Stimulated activated CD8-positive, alpha-beta memory T cell treated with anti-CD3 and anti-CD28 coated beads, Interleukin-12 subunit alpha, Interleukin-12 subunit beta, amount 100 ng/mL, for 1 hour (primary cell): Measurements from ENCODE around the gene ISG20.

ENCODE experiments used
- DNase-seq: peaks from one replicate; pipeline ENCODE4 v3.0.0-alpha.2; 2020; ENCODE audit warnings: low read depth

The ISG20 gene

DNA sequence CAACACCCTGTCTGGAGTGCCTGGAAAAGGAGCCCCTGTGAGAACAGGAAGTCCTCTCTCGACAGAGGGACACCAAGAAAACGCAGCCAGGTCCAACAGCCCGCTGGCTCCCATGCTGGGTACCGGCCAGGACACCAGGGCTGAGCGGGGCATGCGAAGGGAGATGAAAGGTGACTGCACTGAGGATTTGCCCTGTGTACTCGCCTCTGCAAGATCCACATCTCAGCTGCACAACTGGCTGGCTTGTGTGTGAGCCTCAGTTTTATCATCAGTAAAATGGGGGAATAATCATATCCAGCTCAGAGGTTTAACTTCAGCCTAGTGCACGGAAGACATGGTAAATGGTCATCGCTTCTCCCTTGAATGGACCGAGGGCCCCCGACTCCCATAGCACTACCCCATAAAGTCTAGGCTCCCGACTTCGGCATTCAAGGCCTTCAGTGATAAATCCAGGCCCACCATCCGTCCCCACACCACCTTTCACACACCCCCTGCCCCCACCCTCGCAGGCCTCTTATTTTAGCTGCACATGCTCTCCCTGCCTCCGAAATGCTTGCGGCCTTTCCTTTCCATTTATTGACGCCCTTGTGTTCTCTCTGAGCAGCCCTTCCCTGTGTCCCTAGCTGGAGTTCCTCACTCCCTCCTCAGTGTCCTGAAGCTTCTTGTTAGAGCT, 15.8 kb downstream of the ISG20 start:
- no peak for DNase-seq

GRCh38 chr15:88655103-88655553, 16.3 kb downstream of the ISG20 start:
- no peak for DNase-seq

- DNase-seq: no peak
These were observed 17.1 kb downstream of the ISG20 start for GRCh38 chr15:88655800-88656488.

DNA sequence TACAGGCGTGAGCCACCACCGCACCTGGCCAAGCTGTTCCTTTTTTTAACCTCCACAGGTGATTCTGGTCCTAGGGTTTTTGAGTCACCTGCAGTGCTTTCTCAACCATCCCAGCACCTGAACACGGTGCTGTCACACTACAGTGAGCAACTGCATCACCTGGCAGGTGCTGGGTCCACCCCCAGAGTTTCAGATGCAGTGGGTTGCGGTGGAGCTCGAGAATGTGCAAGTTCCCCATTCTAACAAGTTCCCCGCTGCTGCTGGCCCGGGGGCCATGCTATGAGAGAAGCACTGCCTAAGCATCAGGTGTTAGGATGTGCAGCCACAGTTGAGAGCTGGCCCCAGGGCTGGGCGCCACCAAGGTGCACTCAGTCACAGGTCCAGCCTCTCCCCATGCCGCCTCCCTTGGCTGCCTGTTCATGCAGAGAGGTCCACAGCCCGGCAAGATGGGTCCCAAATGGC, 18.0 kb downstream of the ISG20 start:
- no peak for DNase-seq

DNA sequence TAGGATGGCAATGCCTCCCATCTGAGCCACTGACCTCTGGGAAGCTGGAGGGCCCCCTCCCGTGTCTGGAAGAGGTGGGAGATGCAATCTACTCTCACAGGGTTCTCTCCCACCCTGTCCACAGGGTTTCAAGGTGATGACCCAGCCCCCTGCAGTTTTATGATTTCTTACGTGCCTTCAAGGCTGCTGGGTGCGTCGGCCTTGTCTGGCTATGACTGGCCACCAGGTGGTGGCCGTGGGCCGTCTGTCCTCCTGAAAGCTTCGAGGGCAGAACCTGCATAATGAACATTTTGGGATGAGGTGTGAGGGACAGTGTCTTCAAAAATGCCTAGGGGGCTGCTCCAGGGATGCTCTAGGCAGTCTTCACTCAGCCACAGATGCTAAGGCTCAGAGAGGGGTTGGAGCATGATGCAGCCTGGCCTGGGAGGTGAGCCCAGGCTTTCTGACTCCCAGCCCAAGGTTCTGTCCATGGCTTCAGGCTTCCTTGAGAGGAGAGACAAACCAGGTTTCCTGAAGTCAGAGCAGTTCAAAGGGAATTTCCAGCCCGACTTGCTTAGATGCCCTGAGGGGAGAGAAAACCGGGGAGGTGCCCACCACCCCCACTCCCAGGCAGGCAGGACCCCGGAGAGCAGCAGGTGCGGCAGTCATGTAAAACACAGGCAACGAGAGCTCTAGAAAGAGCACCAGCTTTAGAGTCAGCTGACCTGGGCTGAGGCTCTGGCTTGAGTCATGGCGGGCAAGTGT, 18.7 kb downstream of the ISG20 start:
- no peak for DNase-seq

DNA sequence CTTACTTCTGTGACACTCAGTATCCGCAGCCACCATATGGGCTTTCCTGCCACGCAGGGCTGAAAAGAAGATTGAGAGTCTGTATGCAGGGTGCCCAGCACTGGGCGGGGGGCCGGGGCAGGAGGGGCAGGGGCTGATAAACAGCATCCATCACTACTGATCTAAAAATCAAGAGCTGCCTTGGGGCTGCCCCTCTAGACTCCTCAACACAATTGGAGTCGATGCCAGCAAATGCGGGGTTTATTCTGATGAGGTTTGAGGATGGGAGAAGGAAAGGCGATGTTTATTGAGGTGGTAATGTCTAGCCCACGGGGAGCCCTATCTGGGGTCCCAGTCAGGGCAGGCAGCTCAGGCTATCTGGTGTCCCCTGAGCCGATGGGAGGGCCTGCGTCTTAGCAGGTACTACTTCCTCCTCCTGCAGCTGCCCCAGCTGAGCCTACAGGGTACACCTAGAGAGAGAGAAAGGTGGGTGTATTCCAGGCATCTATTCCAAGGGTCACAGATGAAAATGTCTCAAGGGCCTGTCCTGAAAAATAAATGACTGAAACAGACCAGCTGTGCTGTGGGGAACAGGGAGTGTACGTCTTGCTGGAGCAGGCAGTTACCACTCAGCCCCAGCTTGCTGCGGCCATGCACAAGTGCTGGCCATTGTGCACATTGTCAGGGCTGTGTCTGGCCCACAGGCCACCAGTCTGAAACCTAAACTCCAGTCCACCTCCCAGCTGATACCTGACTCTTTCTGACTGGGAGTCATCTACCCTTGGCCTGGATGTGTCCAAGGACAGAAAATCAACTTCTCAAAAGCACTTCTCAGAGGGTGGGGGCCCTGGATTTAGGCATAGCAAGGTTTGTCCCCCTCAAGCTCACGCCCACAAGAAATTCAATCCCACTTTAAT, 19.5 kb downstream of the ISG20 start:
- DNase-seq: no peak

GRCh38 chr15:88658972-88659931, 20.4 kb downstream of the ISG20 start:
- no peak for DNase-seq

- no peak for DNase-seq
These were observed 22.4 kb downstream of the ISG20 start for GRCh38 chr15:88661041-88661700.

GRCh38 chr15:88661761-88662556, 23.1 kb downstream of the ISG20 start:
- DNase-seq: no peak

DNA sequence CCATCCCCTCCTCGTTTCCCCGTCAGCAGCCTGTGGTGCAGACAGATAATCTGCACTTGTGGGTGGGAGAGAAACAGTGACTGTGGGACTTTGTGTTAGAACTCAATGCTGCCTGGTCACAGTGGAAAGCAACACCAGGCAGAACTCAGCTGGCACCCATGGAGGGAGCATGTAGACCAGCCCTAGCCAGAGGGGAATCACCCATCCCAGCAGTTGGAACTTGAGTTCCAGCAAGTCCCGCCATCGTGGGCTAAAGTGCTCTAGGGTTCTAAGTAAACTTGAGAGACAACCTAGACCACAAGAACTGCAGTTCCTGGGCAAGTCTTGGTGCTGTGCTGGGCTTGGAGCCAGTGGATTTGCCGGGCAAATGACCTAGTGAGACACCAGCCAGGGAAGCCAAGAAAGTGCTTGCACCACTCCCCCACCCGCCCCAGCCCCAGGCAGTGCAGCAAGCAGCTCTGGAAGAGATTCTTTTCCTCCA, 24.4 kb downstream of the ISG20 start:
- DNase-seq: no peak

- DNase-seq: peak; percentile 27
These were observed 25.4 kb downstream of the ISG20 start for GRCh38 chr15:88664151-88664778.

DNA sequence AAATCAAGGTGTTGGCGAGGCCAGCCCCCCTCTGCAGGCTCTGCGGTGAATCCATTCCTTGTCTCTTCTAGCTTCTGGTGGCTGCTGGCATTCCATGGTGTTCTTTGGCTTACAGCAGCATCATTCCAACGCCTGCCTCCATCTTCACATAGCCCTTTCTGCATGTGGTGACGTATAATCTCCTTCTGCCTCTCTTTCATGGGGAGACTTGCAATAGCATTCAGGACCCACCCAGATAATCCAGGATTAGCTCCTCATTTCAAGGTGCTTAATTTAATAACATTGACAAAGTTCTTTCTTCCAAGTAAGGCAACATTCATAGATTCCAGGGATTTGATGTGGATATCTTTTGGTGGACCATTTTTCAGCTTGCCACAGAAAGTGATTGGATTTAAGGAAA, 35.8 kb downstream of the ISG20 start:
- DNase-seq: no peak

DNA sequence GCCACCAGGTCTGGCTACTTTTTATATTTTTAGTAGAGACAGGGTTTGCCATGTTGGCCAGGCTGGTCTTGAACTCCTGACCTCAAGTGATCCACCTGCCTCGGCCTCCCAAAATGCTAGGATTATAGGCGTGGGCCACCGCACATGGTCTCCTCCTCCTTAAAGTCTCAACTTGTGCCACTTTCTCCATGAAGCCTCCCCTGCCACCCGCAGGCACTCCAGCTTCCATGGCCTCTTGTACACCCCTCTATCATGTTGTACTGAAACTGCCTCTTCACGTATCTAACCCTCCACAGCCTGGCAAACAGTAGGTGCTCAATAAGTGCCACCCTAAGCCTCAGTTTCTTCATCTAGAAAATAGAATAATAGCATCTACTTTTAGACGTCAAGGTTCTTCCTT, 39.9 kb downstream of the ISG20 start:
- no peak for DNase-seq

GRCh38 chr15:88680241-88681001, 41.6 kb downstream of the ISG20 start:
- DNase-seq: no peak

DNA sequence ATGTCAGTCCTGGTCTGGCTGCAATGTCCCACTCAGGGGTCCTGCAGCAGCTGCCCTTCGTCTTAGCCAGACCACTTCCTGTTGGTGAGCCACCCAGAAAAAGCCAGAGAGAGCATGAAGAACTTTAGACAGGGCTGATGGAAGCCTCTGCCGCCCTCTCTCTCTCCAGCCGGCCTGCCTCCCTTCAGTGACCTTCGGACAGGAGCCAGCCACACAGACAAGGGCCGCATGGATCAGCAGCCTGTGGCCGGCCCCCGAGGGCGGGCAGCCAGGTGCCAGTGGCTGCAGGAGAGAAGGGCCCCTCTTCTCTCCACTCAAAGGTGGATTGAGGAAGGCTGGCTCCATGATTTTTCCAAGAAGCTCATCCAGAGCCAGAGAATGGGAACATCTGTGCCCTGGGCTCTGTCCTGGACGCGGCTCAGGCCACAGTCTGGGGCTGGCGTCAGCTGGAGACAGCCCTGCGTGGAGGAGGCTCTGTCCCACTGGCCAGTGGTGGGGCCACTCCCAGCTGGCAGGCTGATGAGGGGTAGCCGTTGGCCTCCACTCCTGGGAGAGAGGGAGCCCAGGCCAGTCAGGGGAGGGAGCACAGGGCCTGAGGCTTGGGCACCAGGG, 42.9 kb downstream of the ISG20 start:
- DNase-seq: no peak

DNA sequence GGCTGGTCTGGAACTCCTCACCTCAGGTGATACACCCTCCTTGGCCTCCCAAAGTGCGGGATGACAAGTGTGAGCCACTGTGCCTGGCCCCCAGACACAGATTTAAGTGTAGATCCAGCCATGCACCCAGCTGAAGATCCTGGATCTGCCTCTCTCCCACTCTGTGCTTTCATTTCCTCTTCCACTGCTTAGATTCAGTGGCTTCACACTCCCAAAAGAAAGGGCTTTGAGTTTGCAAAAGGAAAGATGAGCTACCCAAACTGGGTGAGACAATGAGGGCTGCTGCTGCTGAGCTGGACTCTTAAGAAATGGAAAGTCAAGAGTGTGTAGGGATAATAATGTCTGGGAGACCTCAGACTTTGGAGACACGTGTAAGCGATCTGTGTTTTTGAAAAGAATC, 45.5 kb downstream of the ISG20 start:
- DNase-seq: no peak

DNA sequence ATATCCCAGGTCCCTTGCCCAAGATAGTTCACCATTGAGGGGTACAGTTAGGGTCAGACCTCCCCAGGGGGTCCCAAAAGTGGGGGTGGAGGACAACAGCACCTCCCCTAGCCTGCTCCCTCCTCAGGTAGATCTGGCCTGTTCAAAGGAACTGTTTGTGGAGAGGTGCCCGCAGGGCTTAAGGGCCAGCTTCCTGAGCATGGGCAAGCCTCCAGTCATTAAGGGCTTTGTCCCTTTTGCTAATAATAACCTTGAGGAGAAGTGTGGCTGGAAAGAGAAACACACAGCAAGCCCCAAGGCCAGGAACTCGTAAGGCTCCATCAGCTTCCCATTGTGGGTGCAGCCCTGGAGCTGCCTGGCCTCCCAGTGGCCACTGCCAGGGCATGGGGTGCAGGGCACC, 47.4 kb downstream of the ISG20 start:
- no peak for DNase-seq
